H9 (cell line): Measurements from ENCODE around the gene SLC2A1. TPM values are rescaled to one million over a fixed set of nuclear protein-coding genes. Genes with fewer than 3 reads are reported as not detected.

Source experiments
- DNase-seq: peaks from one replicate; pipeline ENCODE4 v3.0.0-alpha.2; 2017
- H2AFZ ChIP-seq: one replicate; pipeline ENCODE4 v1.6.1; 2013; ENCODE audit warnings: mild to moderate bottlenecking, low read length, control low read depth, moderate library complexity
- H2AK5ac ChIP-seq: 2 replicates; pipeline ENCODE4 v1.6.1; 2013; ENCODE audit warnings: low read length, control low read depth, mixed read lengths; ENCODE audit not compliant: insufficient read length
- H2BK120ac ChIP-seq: one replicate; pipeline ENCODE4 v1.6.1; 2013; ENCODE audit warnings: low read depth, mild to moderate bottlenecking, low read length, control low read depth, inconsistent platforms; ENCODE audit not compliant: poor library complexity, severe bottlenecking
- H2BK12ac ChIP-seq: 2 replicates; pipeline ENCODE4 v1.6.1; 2013; ENCODE audit warnings: low read length, control low read depth, mixed read lengths, low read depth; ENCODE audit not compliant: insufficient read length
- H2BK15ac ChIP-seq: 2 replicates; pipeline ENCODE4 v1.6.1; 2013; ENCODE audit warnings: low read depth, low read length, control low read depth
- H2BK20ac ChIP-seq: one replicate; pipeline ENCODE4 v1.6.1; 2013; ENCODE audit warnings: low read depth, mild to moderate bottlenecking, low read length, control low read depth, inconsistent platforms; ENCODE audit not compliant: poor library complexity, severe bottlenecking
- H2BK5ac ChIP-seq: 2 replicates; pipeline ENCODE4 v1.6.1; 2013; ENCODE audit warnings: low read length, control low read depth, mixed read lengths; ENCODE audit not compliant: insufficient read length
- H3K14ac ChIP-seq: 2 replicates; pipeline ENCODE4 v1.6.1; 2013; ENCODE audit warnings: low read length, control low read depth; ENCODE audit not compliant: insufficient read depth
- H3K18ac ChIP-seq: 2 replicates; pipeline ENCODE4 v1.6.1; 2013; ENCODE audit warnings: low read depth, mild to moderate bottlenecking, mixed read lengths, low read length, control low read depth; ENCODE audit not compliant: insufficient read length
- H3K23ac ChIP-seq: 2 replicates; pipeline ENCODE4 v1.6.1; 2013; ENCODE audit warnings: low read length, control low read depth, mixed read lengths, low read depth; ENCODE audit not compliant: insufficient read length
- H3K23me2 ChIP-seq: 2 replicates; pipeline ENCODE4 v1.6.1; 2013; ENCODE audit warnings: low read depth, mild to moderate bottlenecking, mixed read lengths, low read length, control low read depth; ENCODE audit not compliant: insufficient read length, poor library complexity, severe bottlenecking
- H3K27ac ChIP-seq: 2 replicates; pipeline ENCODE4 v1.5.1; 2013; ENCODE audit warnings: low read length, control low read depth, mixed read lengths, low read depth; ENCODE audit not compliant: insufficient read length
- H3K27me3 ChIP-seq: 2 replicates; pipeline ENCODE4 v1.6.1; 2013; ENCODE audit warnings: low read length, control low read depth, inconsistent platforms; ENCODE audit not compliant: insufficient read depth
- H3K4ac ChIP-seq: 2 replicates; pipeline ENCODE4 v1.6.1; 2013; ENCODE audit warnings: low read depth, mild to moderate bottlenecking, control low read depth, inconsistent platforms, low read length, moderate library complexity
- H3K4me1 ChIP-seq: 2 replicates; pipeline ENCODE4 v1.6.1; 2013; ENCODE audit warnings: low read length, control low read depth, inconsistent platforms; ENCODE audit not compliant: insufficient read depth
- H3K4me2 ChIP-seq: 2 replicates; pipeline ENCODE4 v1.6.1; 2013; ENCODE audit warnings: low read length, control low read depth, mixed read lengths; ENCODE audit not compliant: insufficient read length, insufficient read depth
- H3K56ac ChIP-seq: 2 replicates; pipeline ENCODE4 v1.6.1; 2013; ENCODE audit warnings: low read depth, mild to moderate bottlenecking, mixed read lengths, low read length, control low read depth; ENCODE audit not compliant: insufficient read length
- H3K79me1 ChIP-seq: 2 replicates; pipeline ENCODE4 v1.6.1; 2013; ENCODE audit warnings: low read depth, mild to moderate bottlenecking, moderate library complexity, low read length, control low read depth, inconsistent platforms; ENCODE audit not compliant: insufficient read depth, poor library complexity, severe bottlenecking
- H3K79me2 ChIP-seq: 2 replicates; pipeline ENCODE4 v1.6.1; 2013; ENCODE audit warnings: low read length, control low read depth, inconsistent platforms; ENCODE audit not compliant: insufficient read depth
- H3K9ac ChIP-seq: 2 replicates; pipeline ENCODE4 v1.6.1; 2013; ENCODE audit warnings: low read length, control low read depth, mixed read lengths; ENCODE audit not compliant: insufficient read length; ENCODE audit errors: extremely low read depth
- H3K9me3 ChIP-seq: one replicate; pipeline ENCODE4 v1.6.1; 2013; ENCODE audit warnings: low read depth, low read length, inconsistent platforms; ENCODE audit not compliant: control insufficient read depth
- H3T11ph ChIP-seq: one replicate; pipeline ENCODE4 v1.6.1; 2013; ENCODE audit warnings: mild to moderate bottlenecking, low read length, control low read depth, inconsistent platforms
- H4K20me1 ChIP-seq: one replicate; pipeline ENCODE4 v1.6.1; 2013; ENCODE audit not compliant: control insufficient read depth, insufficient read length, insufficient read depth
- H4K5ac ChIP-seq: 2 replicates; pipeline ENCODE4 v1.6.1; 2013; ENCODE audit warnings: low read depth, mild to moderate bottlenecking, mixed read lengths, low read length, control low read depth; ENCODE audit not compliant: insufficient read length
- H4K8ac ChIP-seq: replicated peaks from 2 replicates; pipeline ENCODE4 v1.6.1; 2013; ENCODE audit warnings: low read length, control low read depth, mixed read lengths, low read depth; ENCODE audit not compliant: insufficient read length
- H4K91ac ChIP-seq: 2 replicates; pipeline ENCODE4 v1.6.1; 2013; ENCODE audit warnings: low read depth, mild to moderate bottlenecking, moderate library complexity, mixed read lengths, low read length, control low read depth; ENCODE audit not compliant: insufficient read length
- H3K27ac Mint-ChIP-seq, 3 experiments: 2 replicates in 2 of 3; 3 replicates in 1 of 3; pipeline ENCODE4 v1.8.0; 2020 to 2021; ENCODE audit warnings: mixed read lengths in 3 of 3, mild to moderate bottlenecking in 1 of 3, moderate library complexity in 1 of 3
- H3K27me3 Mint-ChIP-seq: 2 replicates; pipeline ENCODE4 v1.8.0; 2021; ENCODE audit warnings: low read depth, mild to moderate bottlenecking, moderate library complexity, mixed read lengths
- H3K36me3 Mint-ChIP-seq, 3 experiments: 2 replicates in 2 of 3; 3 replicates in 1 of 3; pipeline ENCODE4 v1.8.0; 2020 to 2021; ENCODE audit warnings: low read depth in 3 of 3, mixed read lengths in 3 of 3; ENCODE audit not compliant: insufficient read depth in 1 of 3
- H3K4me1 Mint-ChIP-seq, 2 experiments: 2 replicates each; pipeline ENCODE4 v1.8.0; 2020; ENCODE audit warnings: mixed read lengths in 2 of 2
- H3K4me3 Mint-ChIP-seq, 2 experiments: 2 replicates in 1 of 2; 3 replicates in 1 of 2; pipeline ENCODE4 v1.8.0; 2020 to 2021; ENCODE audit warnings: mild to moderate bottlenecking in 2 of 2, mixed read lengths in 2 of 2, moderate library complexity in 1 of 2
- H3K9me3 Mint-ChIP-seq, 2 experiments: 2 replicates in 1 of 2; 3 replicates in 1 of 2; pipeline ENCODE4 v1.8.0; 2020; ENCODE audit warnings: mild to moderate bottlenecking in 2 of 2, mixed read lengths in 2 of 2, moderate library complexity in 1 of 2
- WGBS: extraction: QIAGEN DNeasy Blood & Tissue Kit; methylation state at CpG from one replicate; pipeline ENCODE4 v1.1.7; 2013; ENCODE audit warnings: missing lambda C conversion rate, low lambda C conversion rate, mixed read lengths; ENCODE audit not compliant: insufficient read length; ENCODE audit errors: extremely low coverage; 5-methylcytosine and 5-hydroxymethylcytosine counted together
- total RNA-seq: library from RNA; stranded (reverse); gene quantifications from 2 replicates; pipeline ENCODE4 v1.2.1, GENCODE V29; 2021
- TF ChIP-seq, protein P1 (sequence below): fragments of 200-600 bp; sonication (generic); conservative IDR thresholded peaks from 3 replicates; pipeline ENCODE4 v1.8.0; 2021; ENCODE audit warnings: antibody characterized with exemption, mild to moderate bottlenecking

The SLC2A1 gene
- total RNA-seq, 1 experiment from 2014 or later: 186 TPM

DNA sequence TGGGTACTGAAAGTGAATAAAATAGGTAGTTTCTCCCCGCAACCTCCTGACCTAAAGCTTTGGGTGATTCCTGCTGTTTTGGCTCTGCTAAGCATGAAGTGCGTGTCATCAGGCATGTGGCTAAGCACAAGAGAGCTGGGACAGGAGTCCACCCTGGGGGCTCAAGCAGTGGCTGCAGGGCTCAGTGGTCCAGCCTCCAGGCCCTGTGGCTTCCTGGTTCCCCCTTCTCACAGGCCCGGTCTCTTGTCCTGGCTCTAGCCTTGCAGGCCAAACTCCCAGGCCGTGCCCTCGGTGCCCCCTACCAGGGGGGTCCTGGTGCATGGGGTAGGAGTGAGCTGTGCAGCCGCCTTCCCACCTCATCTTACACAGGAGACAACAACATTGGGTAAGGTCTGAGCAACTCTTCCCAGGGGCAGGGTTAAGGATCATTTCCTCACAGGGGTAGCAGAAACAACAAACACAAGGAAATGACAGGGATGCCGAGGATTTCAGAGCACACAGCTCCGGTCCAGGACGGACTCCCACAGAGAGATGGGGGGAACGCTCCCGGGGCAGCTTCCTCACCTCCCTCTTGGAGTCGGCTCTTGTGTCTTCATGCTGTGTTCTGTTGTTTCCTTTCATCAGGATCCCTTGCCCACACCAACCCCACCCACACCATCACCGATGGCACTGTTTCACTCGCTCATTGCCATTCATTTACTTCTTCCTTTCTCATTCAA is 19.8 kb upstream of the SLC2A1 start:
- no peak overlapping the region for H3K4me3 Mint-ChIP-seq
- no CpG with 5 or more reads among the region's 14 CpGs for WGBS

More for the DNA sequence above, 19.8 kb upstream of the SLC2A1 start:
- no peak overlapping the region for H4K91ac ChIP-seq
- peaks cover 19% of the 10 kb centered on the region; the same call in 1 of the 2 replicates for H3K4me1 ChIP-seq
- peak overlapping the region; percentile 42 to 75 (median 75); a peak in 4 of 7 replicates for H3K27ac Mint-ChIP-seq
- H3K79me1 ChIP-seq: no peaks in the 10 kb centered on the region
- no peak overlapping the region for H2AK5ac ChIP-seq
- no peak overlapping the region for H2BK15ac ChIP-seq
- H2BK12ac ChIP-seq: no peak overlapping the region
- no peaks in the 10 kb centered on the region for H4K20me1 ChIP-seq
- no peak overlapping the region for H2BK5ac ChIP-seq
- H3K18ac ChIP-seq: no peak overlapping the region
- H3K9me3 ChIP-seq: no peaks in the 10 kb centered on the region
- H3K36me3 Mint-ChIP-seq: peaks cover 31 to 55% (median 51%) of the 10 kb centered on the region in 3 experiments
- H3K4ac ChIP-seq: no peak overlapping the region
- H3K56ac ChIP-seq: no peak overlapping the region
- no peak overlapping the region for H3K23ac ChIP-seq
- H3K27me3 Mint-ChIP-seq: no peaks in the 10 kb centered on the region
- no peak overlapping the region for H2BK20ac ChIP-seq
- H3K9me3 Mint-ChIP-seq: no peaks in the 10 kb centered on the region
- no peak overlapping the region for H3K27ac ChIP-seq
- no peaks in the 10 kb centered on the region for H3K27me3 ChIP-seq
- H4K5ac ChIP-seq: no peak overlapping the region
- no peaks in the 10 kb centered on the region for H3K23me2 ChIP-seq
- TF ChIP-seq, protein P1, sequence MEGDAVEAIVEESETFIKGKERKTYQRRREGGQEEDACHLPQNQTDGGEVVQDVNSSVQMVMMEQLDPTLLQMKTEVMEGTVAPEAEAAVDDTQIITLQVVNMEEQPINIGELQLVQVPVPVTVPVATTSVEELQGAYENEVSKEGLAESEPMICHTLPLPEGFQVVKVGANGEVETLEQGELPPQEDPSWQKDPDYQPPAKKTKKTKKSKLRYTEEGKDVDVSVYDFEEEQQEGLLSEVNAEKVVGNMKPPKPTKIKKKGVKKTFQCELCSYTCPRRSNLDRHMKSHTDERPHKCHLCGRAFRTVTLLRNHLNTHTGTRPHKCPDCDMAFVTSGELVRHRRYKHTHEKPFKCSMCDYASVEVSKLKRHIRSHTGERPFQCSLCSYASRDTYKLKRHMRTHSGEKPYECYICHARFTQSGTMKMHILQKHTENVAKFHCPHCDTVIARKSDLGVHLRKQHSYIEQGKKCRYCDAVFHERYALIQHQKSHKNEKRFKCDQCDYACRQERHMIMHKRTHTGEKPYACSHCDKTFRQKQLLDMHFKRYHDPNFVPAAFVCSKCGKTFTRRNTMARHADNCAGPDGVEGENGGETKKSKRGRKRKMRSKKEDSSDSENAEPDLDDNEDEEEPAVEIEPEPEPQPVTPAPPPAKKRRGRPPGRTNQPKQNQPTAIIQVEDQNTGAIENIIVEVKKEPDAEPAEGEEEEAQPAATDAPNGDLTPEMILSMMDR: no peak
- H3K9ac ChIP-seq: no peak overlapping the region
- no peaks in the 10 kb centered on the region for H3K79me2 ChIP-seq
- peak; percentile 61 for DNase-seq
- H4K8ac ChIP-seq: no peak overlapping the region
- peaks cover 28% of the 10 kb centered on the region in 2 experiments for H3K4me1 Mint-ChIP-seq
- no peak overlapping the region for H3T11ph ChIP-seq
- no peak overlapping the region; the same call in 1 of the 2 replicates for H3K14ac ChIP-seq
- H2BK120ac ChIP-seq: no peak overlapping the region
- H3K4me2 ChIP-seq: no peak overlapping the region
- H2AFZ ChIP-seq: no peak overlapping the region
